Measurements from ENCODE around the gene FER.
"Not testable (repeated sequence)": the region's sequence is repeated elsewhere in the genome, so short reads cannot be mapped to it uniquely, and the experiment has no call there.

Gene FER

DNA sequence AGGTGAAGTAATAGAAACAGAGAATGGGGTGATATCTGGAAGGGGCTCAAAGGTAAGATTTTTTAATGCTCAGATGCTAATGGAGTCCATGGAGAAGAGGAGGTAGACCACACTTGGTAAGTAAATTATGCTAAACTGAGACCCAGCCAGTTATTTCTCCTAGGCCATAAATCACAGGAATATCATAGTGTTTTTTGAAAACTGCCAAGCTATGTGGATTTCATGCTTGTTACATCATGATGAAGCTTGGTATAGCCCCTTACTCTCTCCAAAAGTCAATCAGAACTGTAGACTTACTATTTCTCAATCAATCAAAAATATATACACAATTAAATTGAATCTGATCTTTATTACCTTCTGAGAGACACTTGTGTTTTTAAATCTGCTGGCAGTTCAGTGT lies 409.2 kb downstream of the FER start:
- no peaks in the 10 kb centered on the region for H3K36me3 ChIP-seq (ENCODE audit: insufficient read depth, low read length)

DNA sequence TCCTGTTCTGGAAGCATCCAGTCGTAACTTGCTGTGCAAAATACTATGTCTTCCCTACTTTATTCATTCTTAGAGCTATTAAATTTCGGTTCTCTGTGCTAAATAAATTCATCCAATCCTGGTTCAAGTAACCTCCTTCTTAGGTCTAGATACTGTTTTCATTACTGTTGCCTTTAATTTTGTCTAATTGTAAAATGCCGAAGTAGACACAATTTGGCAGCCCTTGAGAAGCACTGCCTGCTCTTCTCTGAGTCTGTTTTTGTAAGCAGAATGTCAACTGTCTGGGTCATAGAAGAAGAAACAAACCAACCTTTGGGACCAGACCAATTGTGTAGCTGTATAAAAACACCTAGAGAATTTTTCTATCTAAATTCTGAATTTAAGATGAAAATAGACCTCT lies 412.8 kb downstream of the FER start:
- no peak overlapping the region for H2AFZ ChIP-seq (ENCODE audit: low read depth, low read length)
- H3K27me3 ChIP-seq (ENCODE audit: insufficient read depth, low read length) = no peaks in the 10 kb centered on the region
- H3K4me1 ChIP-seq (ENCODE audit: insufficient read depth, low read length) = no peaks in the 10 kb centered on the region
- no peaks in the 10 kb centered on the region for H3K9me3 ChIP-seq (ENCODE audit: low read length)
- no peak overlapping the region for H3K4me3 ChIP-seq (ENCODE audit: low read length)
- H3K36me3 ChIP-seq (ENCODE audit: insufficient read depth, low read length) = no peaks in the 10 kb centered on the region

More for the DNA sequence above, 409.2 kb downstream of the FER start:
- Histone ChIP-seq H3K9me3 (ENCODE audit: low read length) (no peaks in the 10 kb centered on the region), H3K4me1 (ENCODE audit: insufficient read depth, low read length) (no peaks in the 10 kb centered on the region), H3K4me3 (ENCODE audit: low read length) (no peak overlapping the region), H3K27me3 (ENCODE audit: insufficient read depth, low read length) (no peaks in the 10 kb centered on the region), H2AFZ (ENCODE audit: low read depth, low read length) (no peak overlapping the region)

DNA sequence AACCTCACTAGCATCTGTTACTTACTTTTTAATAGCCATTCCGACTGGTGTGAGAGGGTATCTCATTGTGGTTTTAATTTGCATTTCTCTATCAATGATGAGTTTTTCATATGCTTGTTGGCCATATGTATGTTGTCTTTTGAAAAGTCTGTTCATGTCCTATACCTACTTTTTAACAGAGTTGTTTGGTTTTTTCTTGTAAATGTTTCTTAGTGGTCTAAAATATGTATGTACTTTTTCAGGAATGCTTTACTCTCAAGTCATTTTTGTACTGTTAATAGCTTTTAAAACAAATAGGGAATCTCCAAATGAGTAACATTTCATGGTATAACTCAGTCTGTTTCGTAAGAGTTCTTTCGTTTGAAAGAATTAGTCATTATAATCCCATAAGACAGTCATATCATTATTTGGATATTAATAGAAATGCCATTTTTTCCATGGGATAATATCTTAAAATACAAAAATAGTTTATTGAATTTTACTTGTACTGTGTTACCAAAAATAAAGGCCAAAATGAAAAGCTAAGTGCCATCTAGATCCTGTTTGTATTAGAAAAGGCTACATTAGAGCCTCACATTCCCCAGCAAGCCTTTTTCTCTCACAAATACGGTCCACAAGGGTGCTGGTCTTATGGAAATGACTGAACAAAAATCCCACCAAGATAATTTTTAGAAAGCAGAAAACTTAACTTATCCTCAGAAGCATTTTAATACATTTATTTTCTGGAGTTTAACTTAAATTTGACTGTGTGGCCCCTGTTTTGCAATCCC lies 414.4 kb downstream of the FER start:
- Histone ChIP-seq H3K4me3 (ENCODE audit: low read length) (no peak overlapping the region), H3K27me3 (ENCODE audit: insufficient read depth, low read length) (no peaks in the 10 kb centered on the region), H3K36me3 (ENCODE audit: insufficient read depth, low read length) (no peaks in the 10 kb centered on the region), H3K4me1 (ENCODE audit: insufficient read depth, low read length) (no peaks in the 10 kb centered on the region), H3K9me3 (ENCODE audit: low read length) (no peaks in the 10 kb centered on the region), H2AFZ (ENCODE audit: low read depth, low read length) (no peak overlapping the region)

DNA sequence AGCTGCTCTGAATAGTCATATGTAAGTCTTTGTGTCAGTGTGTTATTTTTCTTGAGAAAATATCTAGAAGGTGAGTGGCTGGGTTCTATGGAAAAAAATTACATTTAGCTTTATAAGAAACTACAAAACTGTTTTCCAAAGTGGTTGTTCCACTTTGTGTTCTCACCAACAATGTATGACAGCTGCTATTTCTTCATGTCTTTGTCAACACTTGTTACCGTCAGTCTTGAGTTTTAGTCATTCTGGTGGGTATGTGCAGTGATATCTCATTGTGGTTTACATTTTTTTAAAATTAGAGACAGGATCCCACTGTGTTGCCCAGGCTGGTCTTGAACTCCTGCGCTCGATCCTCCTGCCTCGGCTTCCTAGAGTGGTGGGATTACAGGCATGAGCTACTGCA lies 415.6 kb downstream of the FER start:
- H3K9me3 ChIP-seq (ENCODE audit: low read length) = no peaks in the 10 kb centered on the region
- peaks cover 8% of the 10 kb centered on the region for H3K4me1 ChIP-seq (ENCODE audit: insufficient read depth, low read length)
- H3K4me3 ChIP-seq (ENCODE audit: low read length) = no peak overlapping the region
- H3K27me3 ChIP-seq (ENCODE audit: insufficient read depth, low read length) = no peaks in the 10 kb centered on the region
- H3K36me3 ChIP-seq (ENCODE audit: insufficient read depth, low read length) = no peaks in the 10 kb centered on the region
- H2AFZ ChIP-seq (ENCODE audit: low read depth, low read length) = no peak overlapping the region

DNA sequence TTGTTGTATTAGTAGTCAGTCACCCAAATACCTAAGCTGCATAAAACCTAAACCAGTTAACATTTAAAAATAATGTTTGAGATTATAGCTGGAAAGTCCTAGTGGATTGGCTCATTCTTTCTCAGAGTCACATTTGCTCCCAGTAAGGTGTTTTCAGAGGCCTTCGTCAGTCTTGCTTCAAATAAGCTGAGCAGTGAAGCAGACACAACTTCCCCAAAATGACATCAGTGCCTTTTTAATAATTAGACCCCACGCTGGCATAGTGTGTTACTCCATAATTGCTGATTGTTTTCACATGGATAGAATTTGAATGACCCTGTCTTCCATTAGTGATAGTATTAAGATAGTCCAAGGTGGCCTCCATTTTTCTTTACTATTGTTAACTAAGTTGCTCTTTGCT lies 416.3 kb downstream of the FER start:
- H3K4me3 ChIP-seq (ENCODE audit: low read length) = no peak overlapping the region
- no peak overlapping the region for H2AFZ ChIP-seq (ENCODE audit: low read depth, low read length)
- H3K27me3 ChIP-seq (ENCODE audit: insufficient read depth, low read length) = no peaks in the 10 kb centered on the region
- no peaks in the 10 kb centered on the region for H3K36me3 ChIP-seq (ENCODE audit: insufficient read depth, low read length)
- peaks cover 12% of the 10 kb centered on the region for H3K4me1 ChIP-seq (ENCODE audit: insufficient read depth, low read length)
- H3K9me3 ChIP-seq (ENCODE audit: low read length) = no peaks in the 10 kb centered on the region

DNA sequence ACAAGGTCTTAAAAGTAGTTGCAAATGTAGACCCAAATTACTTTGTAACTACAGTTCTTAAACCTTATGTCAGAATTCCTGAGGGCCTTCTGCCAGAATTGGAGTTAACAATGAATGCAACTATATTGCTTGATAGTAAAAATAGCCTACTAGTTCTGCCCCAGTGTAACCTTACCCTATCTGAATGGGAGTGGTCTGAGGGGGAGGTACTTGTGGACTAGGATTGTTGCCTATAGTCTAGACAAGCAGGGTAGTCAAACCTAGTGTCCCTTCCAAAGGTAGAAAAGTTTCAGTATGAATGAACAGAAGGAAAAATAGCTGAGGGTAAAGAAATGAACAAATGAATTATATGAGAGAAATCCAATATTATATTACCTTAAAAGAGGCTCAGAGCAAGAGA lies 419.9 kb downstream of the FER start:
- H2AFZ ChIP-seq (ENCODE audit: low read depth, low read length) = no peak overlapping the region
- H3K27me3 ChIP-seq (ENCODE audit: insufficient read depth, low read length) = no peaks in the 10 kb centered on the region
- no peak overlapping the region for H3K4me3 ChIP-seq (ENCODE audit: low read length)
- no peaks in the 10 kb centered on the region for H3K36me3 ChIP-seq (ENCODE audit: insufficient read depth, low read length)
- peaks cover 22% of the 10 kb centered on the region for H3K4me1 ChIP-seq (ENCODE audit: insufficient read depth, low read length)
- no peaks in the 10 kb centered on the region for H3K9me3 ChIP-seq (ENCODE audit: low read length)

DNA sequence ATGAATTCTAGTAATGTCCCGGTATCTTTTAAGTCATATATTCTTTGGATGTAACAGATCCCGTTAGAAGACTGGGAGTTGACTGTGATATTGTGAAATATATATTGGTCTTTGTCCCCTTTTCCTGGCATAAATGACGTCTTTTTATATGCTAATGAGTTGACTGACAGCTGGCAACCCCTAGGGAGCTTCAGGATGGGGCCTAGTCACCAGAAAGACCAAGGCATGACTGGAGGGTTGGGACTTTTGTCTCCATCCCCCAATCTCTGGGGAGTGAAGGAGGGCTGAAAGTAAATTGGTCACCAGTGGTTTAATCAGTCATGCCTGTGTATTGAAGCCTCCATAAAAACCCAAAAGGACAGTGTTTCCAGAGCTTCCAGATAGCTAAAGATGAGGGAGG lies 420.5 kb downstream of the FER start:
- H2AFZ ChIP-seq (ENCODE audit: low read depth, low read length) = no peak overlapping the region
- no peaks in the 10 kb centered on the region for H3K36me3 ChIP-seq (ENCODE audit: insufficient read depth, low read length)
- no peaks in the 10 kb centered on the region for H3K27me3 ChIP-seq (ENCODE audit: insufficient read depth, low read length)
- peaks cover 22% of the 10 kb centered on the region for H3K4me1 ChIP-seq (ENCODE audit: insufficient read depth, low read length)
- H3K4me3 ChIP-seq (ENCODE audit: low read length) = no peak overlapping the region
- no peaks in the 10 kb centered on the region for H3K9me3 ChIP-seq (ENCODE audit: low read length)

DNA sequence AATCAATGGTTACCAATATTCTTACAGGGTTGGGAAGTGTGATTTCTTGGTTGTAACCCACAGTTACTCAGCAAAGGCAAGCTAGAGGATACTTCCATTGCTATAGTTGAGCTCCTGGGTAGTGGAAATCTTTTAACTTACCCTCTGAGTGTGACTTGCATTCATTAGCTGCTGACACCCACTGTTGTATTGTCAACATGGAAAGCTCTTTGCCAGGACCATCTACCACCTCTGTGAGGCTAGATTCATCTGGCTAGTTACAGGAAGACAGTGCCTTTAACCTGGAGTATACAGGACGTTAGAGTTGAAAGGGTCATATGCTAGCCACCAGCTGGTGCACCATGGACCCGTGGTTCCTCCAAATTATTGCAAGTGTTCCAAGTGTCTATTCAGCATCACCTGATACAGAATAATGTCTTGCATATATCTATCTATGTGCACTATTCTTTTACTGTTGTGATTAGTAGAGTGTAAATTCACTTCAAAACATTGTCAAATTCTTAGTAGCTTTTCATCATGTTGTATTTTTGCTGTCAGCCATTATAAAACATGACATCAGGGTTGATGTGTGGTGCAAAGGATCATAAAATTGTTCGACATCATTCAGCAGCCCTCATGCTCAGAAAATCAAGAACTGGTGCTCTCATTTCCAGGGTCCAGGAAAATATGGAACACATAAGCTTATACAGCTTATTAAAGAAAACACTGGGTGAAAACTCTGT lies 423.1 kb downstream of the FER start:
- Histone ChIP-seq H3K27me3 (ENCODE audit: insufficient read depth, low read length) (no peaks in the 10 kb centered on the region), H3K9me3 (ENCODE audit: low read length) (no peaks in the 10 kb centered on the region), H3K4me1 (ENCODE audit: insufficient read depth, low read length) (peaks cover 22% of the 10 kb centered on the region), H3K36me3 (ENCODE audit: insufficient read depth, low read length) (no peaks in the 10 kb centered on the region), H3K4me3 (ENCODE audit: low read length) (no peak overlapping the region), H2AFZ (ENCODE audit: low read depth, low read length) (no peak overlapping the region)

DNA sequence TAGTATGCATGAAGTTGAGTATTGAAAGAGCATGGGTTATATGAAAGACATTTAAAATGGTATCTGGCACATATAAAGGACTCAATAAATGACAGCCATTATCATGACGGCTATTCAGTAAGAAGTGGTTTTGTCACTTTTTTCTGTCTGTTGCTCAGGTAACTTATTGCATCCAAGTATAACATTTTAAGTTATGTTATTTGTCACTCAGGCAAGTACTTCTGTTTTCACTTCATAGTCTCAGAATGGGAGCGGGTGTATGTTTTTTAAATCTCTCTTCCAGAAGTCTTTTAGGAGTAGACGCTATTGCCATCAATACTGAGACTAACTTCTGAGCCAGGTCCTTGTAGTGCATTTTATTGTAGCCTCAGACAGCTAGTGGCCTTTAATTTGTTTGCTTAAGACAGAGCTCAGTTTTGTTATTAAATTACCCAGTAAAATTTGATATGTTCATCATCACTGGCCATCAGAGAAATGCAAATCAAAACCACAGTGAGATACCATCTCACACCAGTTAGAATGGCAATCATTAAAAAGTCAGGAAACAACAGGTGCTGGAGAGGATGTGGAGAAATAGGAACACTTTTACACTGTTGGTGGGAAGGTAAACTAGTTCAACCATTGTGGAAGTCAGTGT lies 423.9 kb downstream of the FER start:
- peaks cover 22% of the 10 kb centered on the region for H3K4me1 ChIP-seq (ENCODE audit: insufficient read depth, low read length)
- not testable (repeated sequence) for H3K27me3 ChIP-seq (ENCODE audit: insufficient read depth, low read length); H2AFZ ChIP-seq (ENCODE audit: low read depth, low read length); H3K9me3 ChIP-seq (ENCODE audit: low read length); H3K4me3 ChIP-seq (ENCODE audit: low read length); H3K36me3 ChIP-seq (ENCODE audit: insufficient read depth, low read length)

DNA sequence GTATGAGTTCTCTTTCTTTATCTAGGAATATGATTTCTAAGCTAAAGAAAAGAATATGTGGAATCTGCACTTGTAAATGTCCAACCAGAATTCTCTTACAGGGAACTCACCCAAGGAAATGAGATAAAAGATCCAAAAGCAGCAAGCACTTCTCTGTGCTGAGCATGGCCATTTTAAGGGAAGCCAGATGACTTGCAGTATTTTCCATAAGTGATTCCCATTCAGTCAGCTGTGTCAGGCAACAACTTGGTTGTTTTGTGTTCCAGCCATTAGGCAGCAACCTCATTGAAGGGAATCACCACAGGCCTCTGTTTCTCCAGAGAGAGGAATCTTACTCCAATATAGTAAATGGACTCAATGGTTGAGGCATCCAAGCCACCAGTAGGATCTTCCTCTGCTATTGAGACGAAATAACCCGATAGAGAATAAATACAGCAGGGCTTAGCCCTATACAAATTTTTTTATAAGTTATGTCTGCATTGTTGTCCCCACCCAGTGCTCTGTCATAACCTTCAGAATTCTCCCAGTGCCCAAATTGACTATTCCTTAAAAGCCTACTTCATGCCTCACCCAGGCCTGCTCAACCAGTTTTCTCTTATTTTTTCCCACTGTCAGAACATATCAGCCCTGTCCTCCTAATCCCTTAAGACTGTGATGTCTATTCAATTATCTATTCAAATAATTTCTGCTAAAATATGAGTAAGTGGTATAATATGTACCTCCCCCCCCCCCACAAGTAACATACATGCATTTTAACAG lies 425.5 kb downstream of the FER start:
- Histone ChIP-seq H3K4me3 (ENCODE audit: low read length) (no peak overlapping the region), H3K9me3 (ENCODE audit: low read length) (no peaks in the 10 kb centered on the region), H3K36me3 (ENCODE audit: insufficient read depth, low read length) (no peaks in the 10 kb centered on the region), H3K27me3 (ENCODE audit: insufficient read depth, low read length) (no peaks in the 10 kb centered on the region), H3K4me1 (ENCODE audit: insufficient read depth, low read length) (peaks cover 16% of the 10 kb centered on the region), H2AFZ (ENCODE audit: low read depth, low read length) (no peak overlapping the region)

DNA sequence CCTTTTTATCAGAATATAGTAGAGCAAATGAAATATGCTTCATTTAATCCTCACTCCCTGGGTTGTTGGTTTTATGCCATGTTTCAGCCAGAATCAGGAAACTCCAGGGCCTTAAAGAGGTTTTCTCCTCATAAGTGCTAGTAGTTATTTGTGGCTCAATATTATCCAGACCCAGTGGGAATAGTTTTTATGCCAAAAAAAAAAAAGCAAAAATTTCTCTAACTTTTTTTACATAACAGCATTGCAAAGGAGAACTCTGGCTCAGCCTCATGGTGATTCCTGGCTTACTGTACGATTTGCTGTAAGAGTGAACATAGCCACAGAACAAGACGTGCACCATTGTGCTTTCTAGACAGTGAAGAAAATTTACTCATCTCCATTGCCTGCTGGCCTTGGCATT lies 429.5 kb downstream of the FER start:
- Histone ChIP-seq H3K27me3 (ENCODE audit: insufficient read depth, low read length) (no peaks in the 10 kb centered on the region), H3K9me3 (ENCODE audit: low read length) (no peaks in the 10 kb centered on the region), H2AFZ (ENCODE audit: low read depth, low read length) (no peak overlapping the region), H3K36me3 (ENCODE audit: insufficient read depth, low read length) (no peaks in the 10 kb centered on the region), H3K4me3 (ENCODE audit: low read length) (no peak overlapping the region), H3K4me1 (ENCODE audit: insufficient read depth, low read length) (no peaks in the 10 kb centered on the region)

DNA sequence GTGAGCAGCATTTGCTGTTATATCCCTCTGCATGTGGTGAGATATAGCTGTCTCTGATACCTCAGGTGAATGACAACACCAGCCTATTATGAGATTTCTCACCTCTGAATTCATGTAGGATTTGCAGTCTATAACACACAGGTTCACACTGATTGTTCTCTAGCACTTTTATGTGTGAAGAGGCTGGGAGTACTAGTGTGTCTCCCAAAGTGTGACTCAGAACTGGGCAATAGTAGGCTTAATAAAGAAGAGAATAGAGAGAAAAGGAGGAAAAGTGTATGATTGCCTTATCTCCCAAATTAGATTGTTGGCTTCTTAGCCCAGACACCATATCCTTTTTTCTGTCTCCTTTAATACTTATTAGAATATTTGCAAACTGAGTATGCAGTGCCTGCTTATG lies 430.1 kb downstream of the FER start:
- H2AFZ ChIP-seq (ENCODE audit: low read depth, low read length) = no peak overlapping the region
- no peaks in the 10 kb centered on the region for H3K4me1 ChIP-seq (ENCODE audit: insufficient read depth, low read length)
- H3K9me3 ChIP-seq (ENCODE audit: low read length) = no peaks in the 10 kb centered on the region
- H3K4me3 ChIP-seq (ENCODE audit: low read length) = no peak overlapping the region
- no peaks in the 10 kb centered on the region for H3K36me3 ChIP-seq (ENCODE audit: insufficient read depth, low read length)
- H3K27me3 ChIP-seq (ENCODE audit: insufficient read depth, low read length) = no peaks in the 10 kb centered on the region

DNA sequence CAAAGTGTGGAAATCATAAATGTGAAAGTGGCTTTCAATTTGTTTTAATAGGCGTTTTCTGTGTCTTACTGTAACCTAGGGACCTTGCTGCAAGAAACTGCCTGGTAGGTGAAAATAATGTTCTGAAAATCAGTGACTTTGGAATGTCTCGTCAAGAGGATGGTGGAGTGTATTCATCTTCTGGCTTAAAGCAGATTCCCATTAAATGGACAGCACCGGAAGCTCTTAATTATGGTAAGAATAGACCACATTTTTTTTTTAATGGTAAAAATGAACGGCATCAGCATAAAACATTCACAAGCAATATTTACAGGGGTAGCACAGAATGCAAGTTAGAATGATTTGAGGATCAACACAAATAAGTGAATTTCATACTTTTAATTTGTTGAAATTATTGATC lies 433.0 kb downstream of the FER start:
- Histone ChIP-seq H3K9me3 (ENCODE audit: low read length) (no peaks in the 10 kb centered on the region), H2AFZ (ENCODE audit: low read depth, low read length) (no peak overlapping the region), H3K4me1 (ENCODE audit: insufficient read depth, low read length) (no peaks in the 10 kb centered on the region), H3K4me3 (ENCODE audit: low read length) (no peak overlapping the region), H3K27me3 (ENCODE audit: insufficient read depth, low read length) (no peaks in the 10 kb centered on the region), H3K36me3 (ENCODE audit: insufficient read depth, low read length) (no peaks in the 10 kb centered on the region)
